Measurements from ENCODE around the gene GABRB2.

GABRB2 gene

DNA sequence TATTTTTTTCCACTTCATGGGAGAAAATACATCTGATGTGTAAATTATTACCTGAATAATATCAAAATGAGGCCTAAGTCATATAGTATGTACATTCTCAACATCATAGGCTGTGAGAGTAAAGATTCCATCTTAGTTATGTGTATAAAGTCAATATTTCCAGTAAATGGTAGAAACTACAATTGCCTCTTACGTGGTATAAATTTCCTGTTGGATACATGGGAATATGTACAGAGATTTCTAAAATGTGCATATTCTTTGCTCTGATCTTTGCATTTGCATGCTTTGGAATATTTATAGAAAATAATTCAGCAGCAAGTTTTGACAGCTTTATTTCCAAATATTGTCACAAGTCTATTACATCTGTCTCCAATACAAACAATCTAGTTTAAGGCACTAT, 78.8 kb downstream of the GABRB2 start:
- no peak for DNase-seq

DNA sequence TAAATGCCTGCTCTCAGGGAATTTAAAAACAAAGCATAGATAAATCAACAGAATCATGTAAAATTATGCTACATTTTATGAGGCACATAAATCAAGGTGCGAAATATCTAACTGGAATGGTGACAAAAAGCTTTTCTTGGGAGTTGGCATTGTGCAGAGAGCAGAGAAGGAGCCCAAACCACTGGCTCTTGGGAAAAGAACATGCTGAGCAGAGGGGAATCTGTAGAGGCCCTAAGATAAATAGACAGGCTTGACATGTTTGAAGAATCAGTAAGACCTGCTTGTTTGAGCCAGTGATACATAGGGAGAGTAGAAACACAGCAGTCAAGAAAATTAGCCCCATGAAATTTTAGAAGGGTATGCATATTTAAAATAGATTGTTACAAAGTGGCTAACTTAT, 85.8 kb downstream of the GABRB2 start:
- no peak for DNase-seq

DNA sequence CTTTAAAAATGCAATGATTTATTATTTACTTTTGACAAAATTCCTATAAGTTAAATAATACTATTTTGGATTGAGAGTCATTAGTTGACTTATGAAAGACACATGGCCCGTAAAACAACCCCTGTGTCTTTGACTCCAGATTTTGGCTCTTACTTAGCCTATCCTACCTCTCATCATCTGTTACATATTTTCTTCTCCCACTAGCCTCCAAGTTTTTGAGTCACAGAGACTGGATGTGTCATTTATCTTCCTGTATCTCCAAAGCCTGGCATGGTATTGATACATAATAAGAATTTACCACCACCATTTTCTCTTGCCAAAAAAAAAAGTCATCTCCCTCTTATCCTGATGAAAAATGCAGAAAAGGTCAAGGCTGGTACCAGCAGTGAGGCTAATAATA, 99.9 kb downstream of the GABRB2 start:
- no peak for DNase-seq

DNA sequence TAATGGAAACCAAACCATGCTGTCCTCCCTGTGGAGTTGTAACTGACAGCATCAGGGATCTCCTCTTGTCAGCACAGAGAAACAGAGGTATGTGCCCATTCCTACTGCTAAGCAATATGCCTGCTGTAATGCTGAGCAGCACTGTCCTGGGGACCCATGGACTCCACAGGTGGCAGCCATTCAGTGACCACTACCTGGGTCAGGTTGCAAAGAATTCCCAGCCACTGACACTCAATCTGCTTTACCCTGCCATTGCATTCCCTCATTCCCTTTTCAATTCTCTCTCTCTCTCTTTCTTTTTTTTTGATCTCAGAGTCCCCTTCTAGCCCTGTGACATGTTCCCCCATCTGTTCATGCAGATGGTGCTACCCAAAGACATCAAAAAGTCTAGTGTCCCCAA, 104.1 kb downstream of the GABRB2 start:
- DNase-seq, result no peak

DNA sequence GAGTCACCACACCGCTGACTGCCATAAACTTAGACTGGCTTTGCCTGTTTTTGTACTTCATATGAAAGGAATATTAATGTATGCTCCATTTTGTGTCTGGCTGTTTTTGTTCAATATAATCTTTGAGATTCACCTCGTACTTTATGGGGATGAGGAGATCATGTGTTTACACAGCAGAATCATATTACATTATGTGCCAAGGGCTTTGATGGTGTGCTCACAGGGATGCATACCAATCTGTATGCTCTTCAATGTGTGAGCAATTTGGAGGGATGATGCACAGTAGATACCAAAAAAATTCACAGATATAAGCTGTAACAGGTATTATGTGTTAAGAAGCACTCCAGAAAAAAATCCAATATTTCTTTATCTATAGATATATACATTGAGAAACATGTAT, 113.7 kb downstream of the GABRB2 start:
- no peak for DNase-seq

DNA sequence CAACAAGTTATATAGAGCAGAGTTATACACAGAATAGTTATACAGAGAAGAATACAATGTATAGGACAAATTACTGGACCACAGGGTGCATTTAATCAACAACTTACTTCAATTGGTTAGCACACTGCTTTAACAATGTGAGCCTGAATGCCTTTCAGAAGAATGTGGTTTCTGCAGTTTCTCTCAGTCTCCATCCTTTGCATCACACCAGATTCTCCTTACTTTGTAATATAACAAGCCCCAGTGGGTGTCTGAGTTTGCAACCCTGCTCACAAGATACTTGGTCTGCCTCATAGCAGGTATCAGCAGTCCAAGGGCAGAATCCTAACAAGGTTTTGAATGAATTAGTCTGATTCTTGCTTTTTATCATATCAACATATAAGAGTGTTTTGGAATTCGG, 114.6 kb downstream of the GABRB2 start:
- DNase-seq, result no peak

DNA sequence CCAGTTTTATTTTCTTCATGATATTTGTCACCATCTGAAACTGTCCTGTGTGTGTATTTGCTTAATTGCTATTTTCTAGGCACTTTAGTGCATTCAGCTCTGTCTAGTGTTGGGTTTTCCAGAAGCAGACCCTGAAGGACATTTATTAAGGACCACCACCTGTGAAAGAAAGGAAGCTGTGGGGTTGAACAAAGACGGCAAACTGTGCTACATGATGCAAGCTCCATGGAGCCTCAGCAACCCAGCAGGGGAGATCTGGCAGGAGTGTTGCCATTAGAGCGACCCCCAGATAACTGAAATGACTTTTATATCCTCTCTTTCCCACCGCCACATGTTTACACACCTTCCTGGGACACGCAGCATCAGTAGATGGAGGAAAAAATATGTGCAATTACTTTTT, 125.5 kb downstream of the GABRB2 start:
- DNase-seq, result peak; percentile 21

DNA sequence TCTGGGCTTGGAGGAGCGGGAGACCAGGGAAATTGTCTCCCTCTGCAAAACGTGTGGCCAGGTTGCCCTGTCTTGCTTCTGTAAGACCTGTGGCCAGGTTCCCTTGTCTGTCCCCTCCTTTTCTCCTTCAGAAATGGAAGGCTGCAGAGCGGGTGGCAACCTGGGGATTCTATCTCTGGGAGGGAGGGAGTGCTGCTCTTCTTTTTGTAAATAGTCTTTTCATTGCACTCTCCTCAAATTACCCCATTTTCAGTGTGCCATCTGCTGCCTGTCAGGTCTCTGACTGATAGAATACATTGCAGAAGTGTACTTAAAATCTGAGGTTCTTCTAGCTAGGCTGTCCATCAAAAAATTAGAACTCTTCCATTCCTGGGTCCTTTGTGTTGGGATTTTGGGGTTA, 126.0 kb downstream of the GABRB2 start:
- DNase-seq, result no peak

DNA sequence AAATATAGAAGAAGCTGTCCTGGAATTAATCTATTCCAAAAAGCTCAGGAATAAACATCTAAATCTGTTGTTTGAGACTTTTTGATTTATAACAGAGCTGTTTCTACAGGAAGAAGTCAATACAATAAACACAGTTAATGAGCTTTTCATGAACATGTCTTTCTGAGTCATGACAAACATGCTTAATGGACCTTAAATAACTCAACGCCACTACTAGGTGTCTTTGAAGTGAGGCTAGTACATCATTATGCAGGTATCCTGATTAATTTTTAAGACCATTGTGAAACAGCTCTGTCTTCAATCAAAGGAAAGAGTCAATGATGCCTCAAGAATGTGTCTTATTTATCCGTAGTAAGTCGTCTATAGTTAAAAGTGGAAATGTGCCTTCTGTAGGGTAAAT, 131.6 kb downstream of the GABRB2 start:
- DNase-seq, result no peak

DNA sequence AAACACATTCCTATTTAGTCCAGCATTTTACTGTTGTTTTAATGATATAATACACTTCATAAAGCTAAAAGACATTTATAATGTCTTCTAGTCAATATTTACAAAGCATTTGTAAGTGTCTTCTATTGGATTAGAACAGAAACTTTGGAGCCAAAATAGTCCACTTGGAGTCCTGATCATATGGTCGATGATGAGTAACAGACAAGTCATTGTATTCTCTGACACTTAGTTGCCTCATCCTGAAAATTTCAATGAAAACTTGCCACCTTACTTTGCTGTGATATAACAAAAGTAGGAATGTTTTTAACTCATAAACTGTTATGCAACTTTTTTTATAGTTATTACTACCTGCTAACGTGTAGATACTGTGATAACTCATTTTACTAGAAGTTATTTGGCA, 132.5 kb downstream of the GABRB2 start:
- DNase-seq, result no peak

DNA sequence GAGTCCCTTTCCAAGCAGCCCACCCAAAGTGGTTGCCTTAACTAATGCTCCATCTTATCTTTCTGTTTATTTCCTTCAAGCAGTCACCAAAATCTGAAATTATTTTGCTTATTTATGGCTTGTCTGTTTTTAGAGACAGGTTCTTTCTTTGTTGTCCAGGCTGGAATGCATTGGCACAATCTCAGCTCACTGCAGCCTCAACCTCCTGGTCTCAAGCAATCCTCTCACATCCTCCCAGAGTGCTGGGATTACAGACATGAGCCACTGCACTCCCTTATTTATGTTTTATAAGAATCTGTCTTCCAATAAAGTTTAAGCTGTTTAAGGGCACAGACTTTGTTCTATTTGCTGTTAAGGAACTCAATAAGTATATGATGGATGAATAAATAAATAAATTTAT, 133.7 kb downstream of the GABRB2 start:
- no peak for DNase-seq

DNA sequence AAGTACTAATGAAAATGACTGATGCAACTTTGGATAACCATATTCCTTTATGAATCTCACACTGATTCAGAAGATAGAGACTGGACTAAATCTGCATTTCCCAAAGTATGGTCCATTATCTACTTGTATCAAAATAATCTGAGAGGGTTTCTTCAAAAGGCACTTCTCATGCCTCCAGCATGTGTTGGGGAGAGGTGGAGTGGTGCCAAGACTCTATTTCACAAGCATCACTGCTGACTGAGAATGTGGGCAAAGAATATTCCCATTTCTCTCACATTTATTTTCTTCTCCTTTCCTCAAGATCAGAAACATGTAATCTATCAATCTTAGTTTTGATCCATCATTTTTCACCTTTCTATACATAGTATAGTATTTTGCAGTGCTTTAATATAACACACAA, 135.4 kb downstream of the GABRB2 start:
- DNase-seq, result no peak

DNA sequence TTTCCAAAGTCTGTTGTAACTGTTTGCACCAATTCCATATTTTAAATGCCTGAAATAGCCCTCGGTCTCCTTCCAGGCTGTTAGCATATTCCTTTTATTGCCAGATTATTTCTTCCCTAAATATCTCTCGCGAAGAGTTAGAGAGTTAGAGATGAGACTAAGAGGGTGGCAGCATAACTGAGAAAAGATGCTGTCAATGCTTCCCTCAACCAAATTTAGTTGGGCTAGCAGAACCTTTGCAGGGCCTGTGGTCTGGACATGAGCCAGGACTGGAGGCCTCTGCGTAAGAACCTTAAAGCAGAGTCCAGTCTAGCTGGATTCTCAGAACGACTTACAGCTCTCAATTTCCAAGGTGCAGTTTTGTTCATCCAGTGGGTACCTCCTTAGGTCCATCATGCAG, 135.9 kb downstream of the GABRB2 start:
- no peak for DNase-seq

DNA sequence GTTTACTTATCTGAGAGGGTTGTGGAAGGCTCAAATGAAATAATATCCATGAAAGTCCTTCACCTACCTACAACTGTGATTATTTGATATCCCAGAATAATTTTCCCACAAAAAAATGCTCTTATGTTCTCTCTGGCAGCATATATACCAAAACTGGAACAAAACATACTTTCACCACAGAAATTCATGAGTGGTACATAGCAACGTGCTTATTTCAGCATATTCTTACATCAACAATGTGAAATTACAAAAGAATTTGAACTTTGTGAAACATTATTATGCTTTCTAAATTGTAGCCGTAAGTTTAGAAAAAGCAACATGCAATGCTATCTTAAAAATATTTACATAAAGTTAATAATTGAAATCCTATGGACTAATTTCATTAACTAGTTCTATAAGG, 137.1 kb downstream of the GABRB2 start:
- no peak for DNase-seq

DNA sequence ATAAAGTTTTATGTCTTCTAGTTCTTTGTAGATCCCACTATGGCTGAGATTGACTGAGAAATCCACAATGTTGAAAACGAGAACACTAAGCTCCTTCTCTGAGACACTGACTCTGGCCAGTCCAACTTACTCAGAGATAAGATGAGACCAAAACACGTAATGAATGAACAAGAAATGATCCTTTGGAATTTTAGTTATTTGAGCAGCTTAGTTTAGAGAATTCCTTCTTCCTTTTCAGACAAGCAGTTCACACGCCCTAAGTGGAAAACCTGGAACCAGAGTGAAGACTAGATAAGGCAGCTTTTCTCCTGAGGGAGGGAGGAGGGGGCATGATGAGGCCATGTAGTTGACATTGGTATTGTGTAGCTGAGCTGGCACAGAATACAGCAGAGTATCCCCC, 139.6 kb downstream of the GABRB2 start:
- DNase-seq, result no peak

DNA sequence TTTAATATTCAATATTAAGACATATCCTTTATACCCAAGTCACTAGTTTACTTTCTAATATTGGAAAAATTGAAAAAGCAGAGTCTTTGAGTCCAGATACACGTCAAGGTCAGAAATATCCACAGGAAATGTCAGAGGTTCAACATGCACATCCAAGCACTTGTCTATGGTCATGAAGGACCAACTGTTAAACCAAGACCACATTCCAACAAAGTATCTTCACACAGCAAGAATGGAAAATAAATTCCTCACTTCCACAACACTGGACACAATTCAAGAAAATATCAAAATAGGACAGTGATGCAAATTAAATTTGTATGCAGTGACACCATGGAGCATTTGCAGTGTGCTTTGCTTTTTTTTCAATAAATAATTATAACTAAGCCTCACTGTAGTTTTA, 142.5 kb downstream of the GABRB2 start:
- DNase-seq, result no peak

DNA sequence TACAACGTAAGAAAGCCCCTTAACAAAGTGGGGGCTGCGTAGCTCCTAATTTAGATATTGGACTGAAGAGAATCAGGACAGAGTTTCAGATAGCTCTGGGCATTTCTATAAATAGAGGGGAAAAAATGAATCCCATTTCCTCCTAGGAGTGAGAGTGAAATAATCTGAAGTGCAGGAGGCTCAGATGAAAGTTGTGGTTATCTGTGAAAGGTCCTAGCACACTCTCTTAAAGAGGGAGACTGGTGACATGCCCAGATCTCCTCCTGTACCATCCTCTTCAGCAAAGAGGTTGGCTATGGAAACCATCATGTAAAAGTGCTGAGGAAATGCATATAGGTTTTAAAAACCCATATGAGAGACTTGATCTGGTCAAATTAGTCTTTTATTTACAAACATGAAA, 143.4 kb downstream of the GABRB2 start:
- no peak for DNase-seq

DNA sequence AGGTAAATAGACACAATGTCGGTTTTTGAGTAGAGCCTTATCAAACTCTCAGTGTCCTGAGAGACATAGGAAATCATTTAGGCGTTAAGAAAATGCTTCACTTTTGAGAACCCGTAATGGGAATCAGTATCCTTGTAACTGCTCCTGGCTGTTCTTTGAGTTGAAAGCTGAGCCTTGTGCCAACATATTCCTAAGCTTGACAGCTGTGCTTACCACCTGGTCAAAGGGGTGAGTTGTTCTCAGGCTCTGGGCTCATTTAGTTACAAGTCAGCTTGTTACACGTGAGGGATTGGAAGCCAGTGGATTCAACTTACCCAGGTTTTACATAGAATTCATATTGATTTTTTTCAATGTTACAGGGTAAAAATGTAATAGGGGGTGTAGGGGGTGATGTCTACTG, 145.9 kb downstream of the GABRB2 start:
- no peak for DNase-seq

DNA sequence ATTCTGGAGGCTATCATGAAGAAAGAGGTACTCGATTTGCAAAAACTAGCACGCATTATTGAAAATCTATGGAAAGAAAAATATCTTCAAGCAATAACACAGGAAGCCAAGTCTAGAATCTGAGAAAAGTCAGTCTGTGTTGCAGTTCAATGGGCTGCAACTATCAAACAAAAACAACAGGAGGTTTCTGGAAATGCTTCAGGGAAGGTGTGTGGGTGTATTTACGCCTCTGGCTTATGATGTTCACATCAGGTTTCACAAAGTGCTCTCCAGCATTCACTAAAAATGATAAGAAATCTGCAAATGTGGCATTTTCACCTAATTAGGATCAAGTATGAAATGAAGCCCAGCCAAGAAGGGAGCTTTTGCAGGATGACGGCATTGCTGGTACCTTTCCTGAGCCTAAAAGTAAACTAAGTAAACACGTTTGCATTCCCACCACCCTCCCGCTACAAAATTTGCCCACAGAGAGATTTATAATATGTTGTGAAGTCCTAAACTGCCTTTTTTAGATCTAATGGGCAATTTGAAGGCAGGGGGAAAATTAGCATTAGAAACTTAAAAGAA, 146.4 kb downstream of the GABRB2 start:
- DNase-seq, result no peak

DNA sequence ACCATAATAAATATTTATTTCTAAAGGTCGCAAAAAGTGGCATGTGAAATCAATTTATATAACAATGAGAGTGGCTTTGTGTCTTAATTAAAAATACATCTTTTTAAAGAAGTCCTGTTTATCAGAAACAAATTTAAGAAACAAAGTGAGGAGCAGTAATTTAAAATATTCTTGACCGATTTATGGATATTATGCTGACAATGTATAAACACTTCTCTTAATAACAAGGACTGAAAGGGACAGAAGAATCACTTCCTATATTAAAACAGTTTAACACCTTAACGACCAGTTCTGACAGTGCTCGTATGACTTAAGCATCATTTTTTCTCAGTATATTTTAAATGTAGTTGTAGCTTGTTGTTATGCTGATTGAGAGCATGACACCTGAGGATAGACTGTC, 149.1 kb downstream of the GABRB2 start:
- no peak for DNase-seq

DNA sequence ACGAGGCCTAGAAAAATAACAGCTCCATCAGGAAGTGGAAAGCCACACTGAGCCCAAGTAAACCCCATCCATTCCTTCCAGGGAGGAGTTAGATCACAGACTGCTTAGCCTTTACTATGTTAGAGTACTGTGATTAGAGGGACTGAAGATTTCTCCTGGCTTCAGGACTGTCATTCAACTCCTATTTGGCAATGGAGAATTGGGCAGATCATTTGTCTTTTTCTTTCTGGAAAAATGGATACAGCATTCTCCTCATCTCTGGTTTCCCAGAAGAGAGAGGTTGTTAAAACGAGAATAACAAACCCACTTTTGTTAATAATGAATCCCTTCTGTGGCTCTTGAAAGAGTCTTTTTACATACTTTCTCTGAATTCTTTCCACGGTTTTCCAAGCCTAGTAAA, 150.4 kb downstream of the GABRB2 start:
- no peak for DNase-seq

DNA sequence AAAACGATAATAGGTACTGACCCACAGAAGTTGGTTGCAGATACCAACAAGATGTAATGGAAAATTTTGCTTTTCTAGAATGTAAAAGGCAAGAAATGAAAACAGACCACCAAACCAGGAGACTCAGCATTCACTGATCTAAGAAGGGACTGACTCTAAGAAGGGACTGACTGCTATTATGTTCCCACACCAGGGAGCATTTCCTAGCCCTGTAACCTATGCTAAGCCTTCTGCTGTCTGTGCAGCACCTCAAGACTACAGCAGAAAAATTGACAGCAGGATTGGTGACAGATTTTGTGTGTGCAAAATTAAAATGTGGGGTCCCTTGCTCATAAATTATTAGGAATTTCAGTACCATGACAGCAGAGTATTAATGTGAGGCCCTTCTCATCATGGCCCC, 154.8 kb downstream of the GABRB2 start:
- no peak for DNase-seq

DNA sequence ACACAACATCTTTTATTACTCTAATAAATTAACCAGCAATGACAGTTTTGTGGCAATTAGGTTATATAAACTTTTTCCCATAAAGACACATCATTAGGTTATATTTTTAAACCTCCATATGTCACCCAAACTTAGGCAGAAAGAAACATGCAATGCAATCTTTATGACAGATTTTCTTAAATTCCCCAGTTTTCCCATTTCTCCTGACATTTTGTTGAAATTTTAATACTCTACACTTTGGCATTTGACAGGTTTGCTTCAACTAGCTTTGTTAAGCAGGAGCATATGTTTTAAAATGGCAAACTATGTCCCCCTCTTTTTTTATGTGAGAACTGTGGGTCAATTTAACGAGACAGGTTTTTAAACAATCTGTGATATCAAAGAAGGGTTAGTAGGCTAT, 155.5 kb downstream of the GABRB2 start:
- DNase-seq, result no peak

DNA sequence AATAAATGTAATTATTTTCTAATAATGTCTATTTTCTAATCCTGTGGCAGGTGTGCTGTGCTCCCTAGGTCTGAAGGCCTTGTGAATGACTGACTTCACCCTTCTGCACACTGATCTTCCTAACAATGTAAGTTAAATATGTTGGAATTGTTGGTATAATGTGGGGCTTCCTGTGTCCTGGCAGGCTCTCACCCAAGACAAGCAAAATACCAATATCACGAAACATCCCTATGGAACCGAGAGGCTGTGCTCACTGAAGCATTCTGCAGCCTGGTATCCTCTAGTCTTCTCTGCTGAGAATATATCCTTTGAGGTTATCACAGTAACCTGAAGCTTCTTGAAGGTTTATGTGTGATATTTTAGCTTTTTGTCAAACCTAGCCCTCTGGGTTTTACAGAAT, 159.4 kb downstream of the GABRB2 start:
- no peak for DNase-seq

DNA sequence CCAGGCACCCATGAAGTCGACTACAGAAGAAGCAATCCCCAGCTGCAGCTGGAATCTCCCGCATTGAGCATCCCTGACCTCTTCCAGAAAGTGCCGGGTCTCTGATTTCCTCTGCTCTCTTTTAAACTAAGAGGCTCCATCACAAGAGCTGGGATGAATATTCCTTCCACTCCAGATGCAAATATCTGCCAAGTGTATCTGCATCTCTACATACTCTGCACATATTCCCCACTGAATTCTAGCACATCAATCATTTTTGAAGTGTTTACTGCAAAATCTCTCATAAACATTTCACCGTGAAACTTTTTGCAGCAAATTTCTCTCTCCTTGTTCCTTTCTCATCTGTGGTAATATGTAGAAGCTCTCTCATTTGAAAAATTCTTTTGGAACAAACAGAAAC, 161.5 kb downstream of the GABRB2 start:
- DNase-seq, result no peak

DNA sequence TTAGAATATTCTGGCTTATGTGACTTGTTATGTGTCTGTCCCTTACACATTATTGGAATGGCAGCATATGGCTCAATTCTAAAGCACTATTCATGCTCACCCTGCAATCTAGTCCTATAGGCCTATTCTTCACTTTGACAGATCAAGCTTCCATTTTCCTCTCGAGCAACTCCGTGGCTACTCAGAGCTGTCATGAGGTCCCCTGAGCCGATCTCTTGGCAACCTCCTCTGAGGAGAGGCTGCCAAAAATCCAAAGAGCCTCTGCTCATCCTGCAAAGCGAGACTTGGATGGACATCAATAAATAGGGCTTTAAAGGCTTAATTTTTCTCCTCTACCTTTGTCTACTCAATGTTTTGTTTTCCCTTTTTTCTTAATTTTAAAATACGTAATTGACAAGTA, 163.8 kb downstream of the GABRB2 start:
- no peak for DNase-seq

Data from NCI-H2081 treated with DMSO at 0.1 percent for 48 hours (cell line).